HL-60 (cell line): ENCODE results near the gene CERT1.

ENCODE experiments used
- DNase-seq, 2 experiments: peaks; one replicate each; pipeline ENCODE4 v3.0.0-alpha.2; 2010 to 2020; ENCODE audit warnings: low read depth in 1 of 2, low spot score in 1 of 2
- H3K27ac ChIP-seq: fragments of 250-450 bp; sonication (Bioruptor Pico); replicated peaks from 2 replicates; pipeline ENCODE4 v1.5.1; 2020; ENCODE audit warnings: mild to moderate bottlenecking, moderate library complexity
- H3K27me3 ChIP-seq: fragments of 250-450 bp; sonication (Bioruptor Pico); 2 replicates; pipeline ENCODE4 v1.5.1; 2021; ENCODE audit warnings: mild to moderate bottlenecking, moderate library complexity; ENCODE audit not compliant: insufficient read depth, poor library complexity, severe bottlenecking
- H3K4me3 ChIP-seq: replicated peaks from 2 replicates; pipeline ENCODE4 v1.5.1; 2011; ENCODE audit warnings: mild to moderate bottlenecking, control low read depth, low read length; ENCODE audit not compliant: insufficient read depth
- CTCF ChIP-seq: IDR thresholded peaks from one replicate; pipeline ENCODE4 v1.5.1; 2011; ENCODE audit warnings: low read length, control low read depth, inconsistent platforms; ENCODE audit not compliant: insufficient read depth
- GABPA ChIP-seq: IDR thresholded peaks from 2 replicates; pipeline ENCODE4 v1.6.1; 2012; ENCODE audit warnings: low read depth
- POLR2AphosphoS5 ChIP-seq: IDR thresholded peaks from 2 replicates; pipeline ENCODE4 v1.6.1; 2012; ENCODE audit warnings: low read depth
- REST ChIP-seq: IDR thresholded peaks from 2 replicates; pipeline ENCODE4 v1.6.1; 2012; ENCODE audit warnings: low read depth; ENCODE audit not compliant: insufficient replicate concordance
- SPI1 ChIP-seq: IDR thresholded peaks from 2 replicates; pipeline ENCODE4 v1.6.1; 2012; ENCODE audit warnings: low read depth, mild to moderate bottlenecking, borderline replicate concordance

CERT1 gene

GRCh38 chr5:75463726-75464125, 47.7 kb downstream of the CERT1 start:
- TF ChIP-seq SPI1: no peak
- no peak for TF ChIP-seq POLR2AphosphoS5
- TF ChIP-seq REST: no peak
- no peak for TF ChIP-seq CTCF
- TF ChIP-seq GABPA: no peak
- H3K27ac ChIP-seq: no peak overlapping the region
- DNase-seq: no peak
- no peak overlapping the region for H3K4me3 ChIP-seq
- H3K27me3 ChIP-seq: no peaks in the 10 kb centered on the region

- no peak for DNase-seq
- no peak overlapping the region for H3K27ac ChIP-seq
- H3K27me3 ChIP-seq: no peaks in the 10 kb centered on the region
- no peak for TF ChIP-seq CTCF
- no peak for TF ChIP-seq POLR2AphosphoS5
- TF ChIP-seq SPI1: no peak
- no peak for TF ChIP-seq REST
- no peak for TF ChIP-seq GABPA
- H3K4me3 ChIP-seq: no peak overlapping the region
Observed at GRCh38 chr5:75461679-75462078, 49.8 kb downstream of the CERT1 start.

- TF ChIP-seq SPI1 (no peak), CTCF (no peak), GABPA (no peak), POLR2AphosphoS5 (no peak), REST (no peak)
- DNase-seq: no peak
- Histone ChIP-seq H3K27ac (no peak overlapping the region), H3K27me3 (no peaks in the 10 kb centered on the region), H3K4me3 (no peak overlapping the region)
Observed at GRCh38 chr5:75460942-75461610, 50.4 kb downstream of the CERT1 start.
